HG02973 (cell line): Measurements from ENCODE around the gene JMJD1C.

Source experiments
- ATAC-seq: cut with Tn5 transposase; IDR thresholded peaks from one replicate; pipeline ENCODE4 v1.9.1; 2021; ENCODE audit warnings: moderate library complexity; ENCODE audit not compliant: unreplicated experiment

The JMJD1C gene

DNA sequence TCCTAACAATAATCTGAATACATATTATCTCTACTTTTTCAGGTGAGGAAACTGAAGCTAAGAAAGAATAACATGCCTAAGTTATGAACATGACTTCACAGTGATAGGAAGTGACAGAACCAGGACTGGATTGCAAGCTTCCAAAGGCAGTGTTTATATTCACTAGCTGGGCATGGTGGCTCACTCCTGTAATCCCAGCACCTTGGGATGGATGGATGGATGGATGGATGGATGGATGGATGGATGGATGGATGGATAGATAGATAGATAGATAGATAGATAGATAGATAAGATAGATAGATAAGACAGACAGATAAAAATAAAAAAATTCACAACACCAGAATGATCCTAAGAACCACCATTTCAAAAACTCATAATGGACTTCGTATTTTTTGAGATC is 18.2 kb upstream of the JMJD1C start:
- ATAC-seq: no peak

- no peak for ATAC-seq
Observed at GRCh38 chr10:63481815-63482421, 16.1 kb upstream of the JMJD1C start.

GRCh38 chr10:63480237-63480636 is 14.5 kb upstream of the JMJD1C start:
- no peak for ATAC-seq

DNA sequence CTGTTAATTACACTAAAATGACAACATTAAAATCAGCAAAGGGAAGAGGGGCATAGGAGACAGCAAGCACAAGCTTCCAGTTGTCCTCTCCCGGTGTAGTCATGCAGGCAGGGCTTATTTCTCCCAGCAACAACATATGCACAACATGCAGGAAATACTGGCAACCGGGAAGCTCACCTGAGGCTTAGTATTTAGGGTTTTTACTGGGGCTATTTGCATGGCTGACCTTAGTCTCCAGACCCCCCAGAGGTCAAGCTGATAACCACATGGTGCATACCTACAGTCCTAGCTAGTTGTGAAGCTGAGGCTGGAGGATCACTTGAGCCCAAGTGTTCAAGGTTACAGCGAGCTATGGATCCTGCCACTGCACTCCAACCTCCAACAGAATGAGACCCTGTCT is 12.8 kb upstream of the JMJD1C start:
- no peak for ATAC-seq

DNA sequence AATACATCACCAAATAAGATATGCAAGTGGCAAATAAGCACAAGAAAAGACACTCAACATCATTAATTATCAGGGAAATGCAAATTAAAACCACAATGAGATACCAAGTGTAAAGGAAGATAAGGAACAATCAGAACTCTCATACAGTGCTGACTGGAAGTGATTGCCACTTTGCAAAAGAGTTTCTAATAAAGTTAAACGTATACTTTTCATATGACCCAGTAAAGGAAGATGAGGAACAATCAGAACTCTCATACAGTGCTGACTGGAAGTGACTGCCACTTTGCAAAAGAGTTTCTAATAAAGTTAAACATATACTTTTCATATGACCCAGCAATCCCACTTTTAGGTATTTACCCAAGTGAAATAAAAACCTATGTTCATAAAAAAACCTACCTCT is 12.2 kb upstream of the JMJD1C start:
- ATAC-seq: no peak

DNA sequence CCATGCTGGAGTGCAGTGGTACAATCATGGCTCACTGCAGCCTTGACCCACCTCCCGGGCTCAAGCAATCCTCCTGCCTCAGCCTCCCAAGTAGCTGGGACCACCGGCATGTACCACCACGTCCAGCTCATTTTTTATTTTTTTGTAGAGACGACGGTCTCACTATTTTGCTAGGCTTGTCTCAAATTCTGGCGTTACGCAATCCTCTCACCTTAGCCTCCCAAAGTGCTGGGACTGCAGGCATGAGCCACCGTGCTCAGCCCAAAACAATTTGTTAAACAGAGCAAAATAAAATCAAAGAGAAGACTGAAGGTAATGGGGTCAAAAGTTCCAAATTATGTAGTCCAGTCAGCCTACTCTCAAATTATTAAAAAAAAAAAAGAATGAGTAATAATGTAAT is 8.7 kb upstream of the JMJD1C start:
- ATAC-seq: no peak

DNA sequence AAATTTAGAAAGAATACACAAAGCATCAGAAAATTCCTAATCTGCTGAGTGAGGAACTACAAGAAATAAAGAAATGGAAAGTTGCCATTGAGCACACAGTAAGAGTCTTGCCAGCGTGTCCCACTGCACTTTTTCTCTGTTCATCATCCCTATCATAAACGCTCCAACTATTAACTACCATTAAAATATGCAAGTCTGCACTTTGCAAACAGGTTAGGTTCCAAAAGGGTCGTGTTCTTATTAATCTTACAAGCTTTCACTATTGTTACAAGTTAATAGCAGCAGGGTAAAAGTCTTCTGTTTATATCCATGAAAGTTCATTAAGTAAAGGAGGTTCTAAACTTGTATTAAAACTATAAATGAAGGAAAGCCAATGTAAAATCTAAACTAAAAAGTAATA is 5.2 kb upstream of the JMJD1C start:
- ATAC-seq: no peak

GRCh38 chr10:63468947-63469346 is 3.2 kb upstream of the JMJD1C start:
- no peak for ATAC-seq

DNA sequence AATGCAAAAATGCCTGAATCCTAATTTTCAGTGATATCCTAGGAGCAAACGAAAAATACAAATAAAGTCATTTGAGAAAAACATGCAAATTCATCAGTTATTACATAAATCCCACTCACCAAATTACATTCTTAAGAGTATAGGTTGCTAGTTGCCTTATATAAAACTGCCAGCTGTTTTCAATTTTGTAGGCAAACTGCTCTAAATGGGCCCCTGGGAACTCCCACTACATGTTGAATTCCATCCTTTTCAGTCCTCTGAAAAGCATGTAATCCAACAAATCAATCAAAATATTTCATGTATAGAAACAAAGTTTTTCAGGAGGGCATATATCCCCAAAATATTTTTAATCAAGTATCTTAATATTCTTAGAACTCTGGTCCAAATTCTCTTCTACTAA is 2.1 kb upstream of the JMJD1C start:
- ATAC-seq: no peak

- ATAC-seq: peak; percentile 33
Observed at GRCh38 chr10:63466144-63466935, 563 bp upstream of the JMJD1C start.

GRCh38 chr10:63464402-63465292 is 1.1 kb downstream of the JMJD1C start:
- peak; percentile 45 for ATAC-seq

GRCh38 chr10:63462442-63462841 is 3.3 kb downstream of the JMJD1C start:
- ATAC-seq: no peak

DNA sequence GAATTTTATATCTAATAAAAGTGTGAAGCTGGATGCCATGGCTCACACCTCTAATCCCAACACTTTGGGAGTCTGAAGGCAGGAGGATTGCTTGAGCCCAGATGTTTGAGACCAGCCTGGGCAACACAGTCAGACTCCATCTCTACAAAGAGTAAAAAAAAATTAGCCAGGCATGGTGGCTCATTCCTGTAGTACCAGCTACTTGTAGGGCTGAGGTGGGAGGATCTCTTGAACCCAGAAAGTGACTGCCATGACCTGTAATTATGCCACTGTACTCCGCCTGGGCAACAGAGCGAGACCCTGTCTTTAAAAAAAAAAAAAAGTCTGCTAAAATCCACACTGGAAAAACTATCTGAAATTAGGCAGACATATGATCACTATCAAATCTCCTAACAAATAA is 7.6 kb downstream of the JMJD1C start:
- no peak for ATAC-seq

DNA sequence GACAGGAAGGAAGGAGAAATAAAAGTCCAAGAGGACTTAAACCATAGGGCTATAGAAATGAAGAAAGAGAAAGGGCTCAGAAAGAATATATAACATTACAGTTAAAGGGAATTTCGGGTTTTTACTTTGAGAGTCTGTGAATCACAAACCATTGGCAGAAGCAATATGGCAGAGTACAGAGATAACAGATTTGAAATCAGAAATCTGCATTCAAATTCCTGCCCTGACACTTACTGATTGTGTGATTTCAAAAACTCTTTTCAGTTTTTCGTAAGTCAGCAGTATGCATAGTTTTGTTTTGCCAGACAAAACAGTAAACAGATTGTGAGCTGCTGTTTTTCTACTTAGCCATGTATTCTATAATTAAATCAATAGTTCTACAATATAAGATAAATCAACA is 8.2 kb downstream of the JMJD1C start:
- ATAC-seq: no peak

- no peak for ATAC-seq
Observed at GRCh38 chr10:63456437-63457210, 9.2 kb downstream of the JMJD1C start.

GRCh38 chr10:63455507-63455906 is 10.3 kb downstream of the JMJD1C start:
- no peak for ATAC-seq

DNA sequence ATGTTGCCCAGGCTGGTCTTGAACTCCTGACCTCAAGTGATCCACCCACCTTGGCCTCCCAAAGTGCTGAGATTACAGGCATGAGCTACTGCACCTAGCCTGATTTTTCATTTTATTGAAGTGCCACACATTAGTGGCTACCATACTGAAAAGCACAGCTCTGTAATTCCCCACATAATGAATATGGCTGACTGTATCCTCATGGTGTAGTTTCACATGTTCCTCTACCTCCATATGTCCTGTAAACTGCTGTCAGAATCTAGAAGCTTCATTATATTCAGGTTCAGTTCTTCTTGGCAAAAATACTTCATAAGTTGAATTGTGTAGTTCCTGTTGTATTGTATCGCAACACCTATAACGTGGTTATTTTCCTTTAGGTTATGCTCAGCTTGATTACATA is 11.1 kb downstream of the JMJD1C start:
- no peak for ATAC-seq

DNA sequence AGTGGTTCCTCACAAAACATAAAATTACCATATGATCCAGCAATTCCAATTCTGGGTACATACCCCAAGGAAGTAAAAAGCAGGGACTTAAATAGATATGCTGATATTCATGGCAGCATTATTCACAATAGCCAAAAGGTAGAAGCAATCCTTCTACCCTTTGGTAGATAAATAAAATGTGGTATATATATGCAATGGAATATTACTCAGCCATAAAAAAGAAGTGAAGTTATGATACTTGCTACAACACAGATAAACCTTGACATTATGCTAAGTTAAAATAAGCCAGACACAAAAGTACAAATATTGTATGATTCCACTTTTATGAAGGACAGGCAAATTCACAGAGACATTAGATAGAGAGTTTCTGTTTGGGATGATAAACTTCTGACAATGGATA is 13.3 kb downstream of the JMJD1C start:
- no peak for ATAC-seq

DNA sequence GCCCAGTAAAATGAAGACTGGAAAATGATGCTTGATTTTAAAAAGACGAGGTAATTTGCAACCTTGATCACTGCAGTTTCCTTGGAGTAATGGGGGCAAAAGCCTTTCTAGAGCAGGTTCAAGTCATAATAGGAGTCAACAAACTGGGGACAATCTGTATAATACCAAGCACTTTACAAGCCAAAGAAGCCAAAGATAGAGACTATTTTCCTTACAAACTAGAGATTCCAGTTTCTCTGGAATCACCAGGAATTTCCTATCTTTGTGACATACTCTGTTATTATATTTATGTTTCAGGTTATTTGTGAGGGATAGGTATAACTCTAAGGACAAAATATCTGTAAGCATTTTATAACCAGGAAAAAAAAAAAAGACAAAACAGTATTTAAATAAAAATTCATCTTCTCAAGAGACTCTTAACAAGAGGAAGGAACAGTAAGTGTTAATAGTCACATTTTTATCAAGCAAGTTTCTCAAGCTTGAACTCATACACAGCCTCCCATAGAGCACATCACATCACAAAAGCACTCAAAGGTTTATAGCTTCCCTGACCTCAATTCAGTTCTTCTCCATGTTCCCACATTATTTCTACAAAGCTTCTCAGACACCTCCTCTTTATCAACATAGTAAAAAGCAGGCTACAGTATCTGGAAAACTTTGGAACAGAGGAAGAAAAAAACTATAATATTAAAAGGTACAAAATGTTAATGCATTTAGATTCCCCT is 18.9 kb downstream of the JMJD1C start:
- no peak for ATAC-seq

GRCh38 chr10:63441404-63441803 is 24.4 kb downstream of the JMJD1C start:
- no peak for ATAC-seq
